ENCODE data around the gene TREH.

GRCh38 chr11:118639899-118640298 is 39.6 kb downstream of the TREH start:
- no peak for TF ChIP-seq CTCF (IDR thresholded peaks at IDR 0.05; ENCODE audit: poor library complexity, severe bottlenecking)
- no peak for TF ChIP-seq POLR2AphosphoS5 (IDR thresholded peaks at IDR 0.05)
- no peak for TF ChIP-seq RAD21 (conservative IDR thresholded peaks at IDR 0.05)
